ENCODE results near the gene ERG.

ERG gene

DNA sequence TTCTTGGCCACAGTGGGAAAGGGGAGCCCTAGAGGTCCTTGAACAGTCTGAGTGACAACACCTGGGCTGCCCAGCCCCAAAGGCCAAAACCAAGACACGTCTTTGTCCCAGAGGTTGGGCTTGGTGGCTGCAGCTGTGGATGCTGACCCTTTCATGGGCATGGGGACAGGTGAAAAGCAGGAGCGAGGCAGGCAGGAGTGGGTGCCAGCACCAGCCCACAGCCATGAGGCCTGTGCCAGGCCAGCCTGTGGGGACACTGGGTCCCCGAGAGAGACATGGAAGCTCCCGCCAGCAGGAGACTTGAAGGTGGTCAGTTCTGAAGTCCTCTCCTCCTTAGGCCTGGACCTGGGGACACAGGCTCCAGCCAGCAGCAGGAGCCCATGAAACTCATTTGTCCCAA lies 142.9 kb downstream of the ERG start:
- no peak for DNase-seq

DNA sequence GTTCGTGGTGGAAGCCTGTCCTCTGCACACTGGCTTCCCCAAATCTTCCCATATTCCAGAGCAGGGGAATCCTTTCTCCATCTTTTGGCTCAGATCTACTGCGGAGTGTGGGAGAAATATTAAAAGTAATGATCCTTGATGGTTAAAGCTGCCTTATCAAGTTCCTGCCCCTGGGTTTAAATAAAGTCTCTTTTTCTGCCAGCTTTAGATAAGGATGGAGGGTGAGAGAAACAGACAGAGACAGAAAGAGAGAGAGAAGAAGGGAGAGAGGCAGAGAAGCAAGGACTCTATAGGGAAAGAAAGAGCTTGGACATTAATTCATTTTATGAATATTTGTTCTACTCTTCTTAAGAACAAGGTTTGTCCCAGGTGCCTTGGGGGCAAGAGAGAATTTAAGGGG lies 143.5 kb downstream of the ERG start:
- DNase-seq = no peak

DNA sequence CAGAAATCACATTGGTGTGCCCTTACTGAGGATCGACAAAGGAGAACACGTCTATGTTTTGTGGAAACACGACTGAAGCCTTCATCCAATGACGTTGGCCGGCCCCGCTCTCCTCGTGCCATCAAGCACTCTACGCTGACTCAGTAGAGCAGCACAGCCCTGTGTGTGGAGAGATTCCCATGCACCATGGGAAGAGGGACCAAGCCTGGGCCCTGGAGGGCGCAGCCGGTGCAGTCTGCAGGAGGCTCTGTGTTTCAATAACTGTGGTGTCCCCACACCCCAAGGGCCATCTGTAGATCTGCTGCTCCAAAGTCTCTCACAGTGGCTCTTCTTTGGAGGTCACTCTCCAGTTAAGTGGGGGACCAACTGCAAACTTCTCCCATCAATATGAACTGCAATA lies 144.0 kb downstream of the ERG start:
- no peak for DNase-seq

DNA sequence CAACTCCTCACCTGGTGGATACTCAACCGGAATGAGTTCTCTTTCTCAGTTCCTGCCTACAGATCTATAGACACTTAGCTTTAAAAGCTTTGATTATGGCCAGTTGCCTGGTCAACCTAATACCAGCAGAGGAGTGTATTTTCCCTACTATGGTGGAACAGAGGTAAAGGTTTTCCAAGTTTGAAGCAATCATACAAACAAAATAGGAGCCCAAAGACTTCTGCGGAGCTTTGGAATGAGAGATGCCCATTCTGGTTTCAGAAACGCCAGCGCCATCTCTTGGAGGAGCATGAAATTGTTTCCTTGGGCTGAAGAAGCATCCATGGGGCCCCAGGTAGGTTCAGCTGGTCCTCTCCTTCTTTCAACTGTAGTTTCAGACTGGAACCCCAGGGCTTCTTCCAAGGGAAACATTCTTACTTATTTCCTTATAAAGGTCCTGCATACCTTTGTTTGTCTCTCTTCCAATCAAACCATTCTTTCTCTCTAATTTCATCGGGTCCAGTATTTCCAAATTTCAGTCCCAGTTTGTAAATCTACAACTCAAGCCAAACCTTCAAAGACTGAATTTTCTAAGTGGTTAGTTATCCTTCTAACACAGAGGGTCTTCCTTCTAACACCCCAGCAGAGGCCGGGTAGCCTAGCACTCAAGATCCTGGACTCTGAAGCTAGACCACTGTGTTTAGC lies 145.6 kb downstream of the ERG start:
- no peak for DNase-seq

DNA sequence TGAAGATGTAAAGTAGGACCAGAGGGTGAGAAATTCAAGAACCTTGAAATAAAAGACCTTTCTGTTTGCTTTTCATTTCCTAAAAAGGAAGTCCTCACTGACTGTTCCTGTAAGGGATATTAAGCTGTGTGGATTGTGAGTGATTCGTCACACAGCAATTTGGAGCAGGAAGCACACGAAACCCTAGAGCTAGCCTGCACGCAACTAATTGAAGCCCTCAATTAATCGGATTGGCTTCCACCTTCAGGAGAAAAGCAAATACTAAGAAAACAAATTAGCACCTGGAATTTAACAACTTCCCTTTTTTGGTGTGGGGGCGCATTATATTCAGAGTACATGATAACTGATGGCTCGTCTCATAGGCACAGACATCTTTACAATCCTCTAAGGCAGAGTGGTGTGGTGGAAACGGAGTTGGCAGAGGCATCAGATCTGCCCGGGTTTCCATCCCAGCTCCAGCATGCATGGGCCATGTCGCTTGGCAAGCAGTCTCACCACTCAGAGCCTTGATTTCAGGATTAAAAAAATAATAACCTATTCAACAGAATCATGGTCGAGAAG lies 146.2 kb downstream of the ERG start:
- no peak for DNase-seq

DNA sequence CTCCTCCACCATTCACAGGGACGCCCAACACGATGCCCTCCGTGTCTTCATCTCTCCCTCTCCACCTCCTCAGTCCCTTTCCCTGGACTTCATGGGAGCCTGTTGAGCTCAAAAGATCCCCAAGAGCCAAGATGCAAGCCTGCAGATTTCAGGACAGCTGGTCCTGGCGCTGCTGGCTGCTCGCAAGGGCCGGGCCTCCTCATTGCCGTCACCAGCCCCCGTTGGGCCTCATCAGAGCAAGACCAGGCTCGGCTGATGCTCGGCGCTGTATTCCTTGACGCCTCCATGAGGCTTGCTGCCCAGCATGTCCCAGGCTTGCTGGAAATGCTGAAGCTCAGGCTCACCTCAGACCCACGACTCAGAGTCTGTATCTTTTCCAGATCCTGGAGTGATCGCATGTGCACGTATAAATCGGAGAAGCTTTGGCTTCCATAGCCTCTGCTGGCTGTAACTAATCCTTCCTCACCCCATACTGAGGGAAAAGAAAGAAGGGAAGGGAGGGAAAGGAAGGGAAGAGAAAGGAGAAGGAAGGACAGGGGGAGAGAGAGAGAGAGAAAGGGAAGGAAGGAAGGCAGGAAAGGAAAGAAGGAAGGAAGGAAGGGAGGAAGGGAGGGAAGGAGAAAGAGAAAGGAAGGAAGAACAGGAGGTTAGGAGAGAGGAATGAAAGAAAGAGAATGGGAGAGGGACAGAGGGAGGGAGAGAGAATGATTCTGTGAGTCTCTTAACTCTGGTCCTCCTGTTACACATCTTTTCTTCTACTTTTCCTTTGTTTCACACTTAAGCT lies 146.9 kb downstream of the ERG start:
- no peak for DNase-seq

DNA sequence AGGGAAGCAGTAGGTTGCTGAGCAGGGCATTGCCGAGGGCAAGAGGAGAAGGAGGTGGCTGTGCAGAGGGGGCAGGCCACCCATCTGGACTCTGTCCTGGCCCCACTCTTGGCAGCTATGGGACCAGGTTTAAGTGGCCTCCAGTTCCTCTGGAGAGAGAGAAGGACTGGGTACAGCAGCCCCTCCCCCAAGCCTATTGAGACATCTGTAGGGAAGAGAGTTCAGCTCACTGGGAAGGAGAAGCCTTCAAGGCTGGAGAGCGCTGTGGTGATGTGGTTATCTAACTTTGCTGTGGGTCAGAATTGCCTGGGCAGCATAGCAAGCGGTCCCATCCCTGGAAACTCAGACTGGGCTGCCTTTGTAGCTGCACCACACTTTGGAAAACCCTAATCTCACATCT lies 147.6 kb downstream of the ERG start:
- no peak for DNase-seq

DNA sequence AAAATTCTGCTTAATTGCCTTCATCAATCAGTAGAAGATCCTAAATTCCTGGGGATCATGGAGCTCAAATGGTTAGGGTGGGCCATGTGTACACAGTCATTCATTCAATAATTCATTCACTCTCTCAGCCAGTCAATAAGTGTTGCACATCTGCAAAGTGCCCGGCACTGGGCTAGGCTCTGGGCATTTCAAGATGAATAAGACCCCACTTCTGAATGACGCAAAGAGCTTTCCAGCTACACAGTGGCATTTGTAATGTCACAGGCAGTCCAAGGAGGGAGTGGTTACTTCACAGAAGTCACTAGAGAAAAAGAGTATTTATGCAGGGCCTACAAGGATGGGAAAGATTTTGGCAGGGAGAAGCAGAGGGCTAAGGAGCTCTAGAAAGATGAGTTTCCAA lies 148.3 kb downstream of the ERG start:
- DNase-seq = no peak

DNA sequence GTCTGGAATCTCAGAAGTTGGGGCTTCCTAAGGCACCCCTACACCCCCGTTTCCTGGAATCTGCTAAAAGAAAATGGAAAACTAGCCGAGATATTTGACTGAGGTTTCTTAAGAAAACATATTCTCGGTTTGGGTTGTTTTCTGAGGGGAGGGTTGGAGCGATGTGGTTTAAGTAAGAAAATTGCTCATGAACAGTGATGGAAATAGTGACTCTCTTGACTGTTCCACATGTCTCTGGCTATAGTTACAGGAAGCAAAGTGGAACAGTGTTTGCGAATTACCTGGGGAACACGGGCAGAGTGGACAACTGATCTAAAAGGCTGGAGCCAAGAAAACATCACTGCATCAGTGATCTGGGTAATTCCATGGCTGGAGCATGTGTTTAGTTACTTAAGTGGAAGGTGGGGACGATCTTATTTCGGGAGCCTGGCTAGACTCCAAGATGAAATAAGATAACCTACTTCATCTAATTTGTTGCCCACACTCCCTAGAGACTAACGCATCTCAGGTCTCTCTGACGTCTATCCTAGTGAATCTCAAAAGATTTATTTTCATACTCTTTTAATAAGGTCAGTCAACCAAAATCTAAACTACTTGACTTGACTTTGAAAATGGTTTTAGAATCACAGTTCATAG lies 149.0 kb downstream of the ERG start:
- no peak for DNase-seq

DNA sequence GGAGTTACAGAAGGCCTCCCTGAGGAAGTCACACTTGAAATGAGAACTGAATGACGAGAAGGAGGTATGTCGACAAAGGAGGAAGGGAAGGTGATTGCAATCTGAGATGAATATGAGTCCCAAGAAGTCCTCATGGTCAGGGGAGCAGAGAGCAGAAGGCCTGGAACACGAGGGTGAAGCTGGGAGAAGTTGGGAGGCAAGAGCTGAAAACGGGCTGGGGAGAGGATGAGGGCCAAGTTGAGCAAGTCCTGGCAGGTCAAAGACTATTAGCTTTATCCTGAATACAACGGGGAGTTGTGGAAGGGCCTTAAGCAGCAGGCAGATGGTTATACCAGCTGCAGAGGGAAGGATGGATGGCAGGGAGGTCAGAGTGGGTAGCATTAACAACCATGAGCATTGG lies 152.0 kb downstream of the ERG start:
- DNase-seq = no peak

DNA sequence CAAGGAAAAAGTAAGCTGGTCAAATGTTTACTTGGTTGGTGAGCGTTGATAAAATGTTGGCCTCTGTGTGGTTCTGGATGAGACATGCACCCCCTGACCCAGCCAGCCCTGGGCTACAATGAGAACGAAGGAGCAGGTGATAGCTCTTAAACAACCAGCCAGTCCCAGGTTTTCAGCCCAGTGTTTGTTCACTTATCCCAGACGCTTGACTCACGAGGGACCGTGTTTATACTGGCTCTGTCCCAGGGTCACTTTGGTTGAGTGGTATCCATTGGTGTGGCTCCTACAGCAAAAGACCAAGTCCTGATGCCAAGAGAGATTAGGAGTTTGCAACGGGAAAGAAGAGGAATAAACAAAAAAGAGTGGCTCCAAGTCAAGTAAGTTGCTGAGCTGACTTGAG lies 154.6 kb downstream of the ERG start:
- no peak for DNase-seq

DNA sequence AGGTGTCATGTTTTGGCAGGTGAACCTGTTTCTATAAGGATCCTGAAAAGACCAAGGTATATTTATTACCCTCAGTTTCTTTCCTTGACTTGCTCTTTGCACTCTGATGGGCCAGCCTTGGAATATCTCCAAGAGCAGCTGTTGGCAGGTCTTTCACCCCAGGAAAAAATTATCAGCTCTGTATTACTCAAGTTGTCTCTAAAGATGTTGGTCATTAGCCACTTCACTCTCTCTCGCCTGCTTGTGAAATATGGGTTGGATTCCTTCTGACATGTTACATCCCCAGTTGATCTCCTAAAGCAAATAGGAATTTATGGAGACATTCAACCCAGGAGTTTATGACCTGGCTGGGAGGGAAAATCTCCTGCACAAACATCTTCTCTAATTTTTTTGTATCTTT lies 155.5 kb downstream of the ERG start:
- no peak for DNase-seq

DNA sequence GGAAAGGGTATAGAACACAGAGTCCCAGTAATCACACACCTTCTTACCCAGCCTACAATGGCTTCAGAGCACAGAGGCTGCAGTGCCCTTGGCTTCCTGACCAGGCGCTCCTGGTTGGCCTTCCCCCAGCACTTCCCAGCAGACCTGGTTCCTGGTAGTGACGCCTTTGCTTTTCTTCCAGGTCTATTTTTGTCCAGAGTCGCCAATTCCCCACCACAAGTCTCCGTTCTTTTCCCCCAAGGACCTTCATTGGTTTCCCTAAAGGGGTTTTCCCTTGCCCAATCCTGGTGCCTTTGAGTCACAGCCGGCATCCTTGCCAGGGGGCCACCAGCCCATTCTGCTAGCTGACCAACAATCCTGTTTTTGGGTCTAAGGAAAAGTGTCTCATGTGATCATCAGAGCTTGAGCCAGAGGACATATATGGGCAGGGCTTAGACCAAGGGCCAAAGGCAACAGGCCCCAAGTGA lies 156.7 kb downstream of the ERG start:
- no peak for DNase-seq

DNA sequence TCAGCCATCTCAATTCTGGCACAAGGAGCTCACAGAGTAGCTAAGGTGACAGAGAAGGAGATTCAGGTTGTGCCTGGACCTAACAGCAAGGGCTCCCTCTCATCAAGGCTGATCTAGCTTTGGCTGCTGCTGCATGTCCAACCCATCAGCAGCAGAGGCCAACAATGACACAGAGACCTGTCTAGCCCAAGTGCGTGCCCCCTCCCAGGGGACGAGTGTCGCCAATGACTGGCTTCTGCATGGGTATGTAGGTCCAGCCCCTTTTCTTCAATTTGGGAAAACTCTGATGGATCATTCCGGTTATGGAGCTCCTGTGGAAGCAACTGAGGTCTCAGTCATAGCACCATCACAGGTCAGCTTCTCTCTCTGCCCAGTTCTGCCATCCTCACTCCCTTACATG lies 158.1 kb downstream of the ERG start:
- no peak for DNase-seq

DNA sequence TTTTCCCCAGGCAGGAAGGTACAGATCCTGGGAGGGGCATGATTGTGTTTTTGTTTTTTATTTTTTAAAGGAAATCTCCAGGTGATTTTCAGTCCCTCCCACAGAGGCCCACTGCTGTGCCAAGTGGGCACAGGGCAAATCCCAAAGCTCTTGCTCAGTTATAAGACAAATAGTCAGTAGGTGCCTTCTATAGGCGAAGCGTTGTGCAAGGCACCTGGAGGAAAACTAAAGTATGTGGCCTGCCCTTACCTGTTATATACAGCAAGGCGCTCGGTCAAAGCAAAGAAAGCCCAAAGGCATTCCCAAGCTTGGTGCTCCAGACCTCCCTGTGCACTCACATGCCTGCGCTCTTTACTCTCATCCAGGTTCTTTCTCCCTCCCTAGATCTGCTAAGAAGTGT lies 160.5 kb downstream of the ERG start:
- no peak for DNase-seq

DNA sequence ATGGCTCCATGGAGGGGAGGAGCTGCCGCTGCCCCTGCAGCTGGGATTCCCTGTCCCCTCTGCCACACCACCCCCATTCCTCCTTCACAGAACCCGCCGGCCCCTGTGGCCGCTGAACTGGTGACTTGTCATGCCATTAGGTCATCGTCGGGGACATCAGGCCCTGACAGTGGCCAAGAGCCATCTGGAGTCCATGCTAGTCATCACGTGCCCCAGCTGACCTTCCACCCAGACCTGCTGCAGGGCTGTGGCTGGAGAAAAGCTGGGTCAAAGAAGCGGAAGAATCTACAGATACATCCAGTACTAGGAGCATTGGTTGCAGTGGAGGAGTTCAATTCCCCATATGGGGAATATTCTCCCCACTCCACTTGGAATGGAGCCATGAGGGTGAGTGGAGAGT lies 163.4 kb downstream of the ERG start:
- DNase-seq = no peak

DNA sequence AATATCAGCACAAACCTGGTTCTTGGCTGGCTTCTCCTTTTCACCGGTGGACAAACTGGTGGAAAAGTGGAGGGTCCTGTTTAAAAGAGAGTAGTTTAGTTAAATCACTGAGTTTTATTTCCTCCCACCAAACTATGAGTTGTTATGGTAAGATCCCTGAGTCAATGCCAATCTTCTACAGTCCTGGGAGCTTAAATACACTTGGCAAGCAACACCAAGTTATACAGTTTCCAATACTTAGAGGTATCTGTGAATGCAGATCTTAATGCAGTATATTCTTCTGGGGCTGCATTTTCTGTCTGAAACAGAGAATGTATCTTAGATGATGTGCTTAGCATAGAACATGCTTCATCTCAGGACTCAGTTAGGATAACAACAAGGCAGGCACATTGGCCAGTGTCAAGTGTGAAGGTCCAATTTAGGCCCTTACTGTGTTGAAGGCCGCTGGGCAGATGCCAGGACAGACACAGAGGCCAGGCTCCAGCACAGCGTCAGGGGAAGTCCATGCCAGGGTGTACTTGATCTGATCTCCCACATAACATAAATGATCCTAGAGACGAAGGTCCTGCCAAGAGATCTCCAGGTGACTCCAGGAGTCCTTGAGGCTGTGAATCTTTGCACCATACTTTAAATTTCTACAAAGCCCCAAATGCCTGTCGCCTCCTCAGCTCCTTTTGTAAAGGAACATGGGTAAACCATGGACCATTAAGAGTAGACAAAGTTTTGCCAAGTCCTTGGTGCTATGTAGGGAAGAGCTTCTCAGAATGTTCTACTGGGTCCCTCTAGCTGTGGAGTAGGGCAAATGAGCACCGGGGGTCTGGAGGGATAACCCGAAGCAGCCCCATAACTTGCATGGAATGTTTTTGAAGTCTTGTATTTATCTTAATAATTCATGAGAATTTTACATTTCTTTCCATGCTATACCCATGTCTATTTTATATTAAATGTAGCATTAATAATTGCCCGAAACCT lies 164.7 kb downstream of the ERG start:
- DNase-seq = no peak

DNA sequence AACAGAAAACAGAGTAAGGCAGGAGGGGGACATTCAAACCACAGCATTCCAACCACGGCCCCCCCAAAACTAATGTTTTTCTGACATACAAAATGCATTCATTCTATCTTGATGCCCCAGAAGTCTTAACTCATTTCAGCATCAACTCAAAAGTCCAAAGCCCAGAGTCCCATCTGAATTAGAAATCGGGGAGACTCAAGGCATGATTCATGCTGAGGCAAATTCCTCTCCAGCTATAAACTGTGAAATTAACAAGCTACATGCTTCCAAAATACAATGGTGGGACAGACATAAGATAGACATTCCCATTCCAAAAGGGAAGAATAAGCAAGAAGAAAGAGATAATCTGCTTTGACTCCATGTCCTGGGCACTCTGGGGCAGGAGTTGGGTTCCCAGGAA lies 167.6 kb downstream of the ERG start:
- DNase-seq = no peak
